Neural crest cell (in vitro differentiated cells): Measurements from ENCODE around the gene TRIM23. TPM values are rescaled to one million over a fixed set of nuclear protein-coding genes. Genes with fewer than 3 reads are reported as not detected.

Experiments
- DNase-seq: peaks from one replicate; pipeline ENCODE4 v3.0.0; 2021; ENCODE audit warnings: low read depth, mixed read lengths, low spot score
- H3K27ac Mint-ChIP-seq: one replicate; pipeline ENCODE4 v1.8.0; 2021; ENCODE audit warnings: mild to moderate bottlenecking, mixed read lengths; ENCODE audit not compliant: unreplicated experiment
- H3K27me3 Mint-ChIP-seq: 2 replicates; pipeline ENCODE4 v1.8.0; 2021; ENCODE audit warnings: low read depth, mild to moderate bottlenecking, mixed read lengths
- H3K36me3 Mint-ChIP-seq: 2 replicates; pipeline ENCODE4 v1.8.0; 2021; ENCODE audit warnings: low read depth, mild to moderate bottlenecking, mixed read lengths
- H3K4me1 Mint-ChIP-seq: 2 replicates; pipeline ENCODE4 v1.8.0; 2021; ENCODE audit warnings: mixed read lengths
- H3K4me3 Mint-ChIP-seq: one replicate; pipeline ENCODE4 v1.8.0; 2021; ENCODE audit warnings: mild to moderate bottlenecking, mixed read lengths
- H3K9me3 Mint-ChIP-seq: 2 replicates; pipeline ENCODE4 v1.8.0; 2021; ENCODE audit warnings: mixed read lengths
- long read RNA-seq: library from polyadenylated mRNA; unstranded; transcript quantifications from one replicate; pipeline ENCODE4 v2.0.0, GENCODE V29; 2020
- total RNA-seq: library from RNA; stranded (reverse); gene quantifications from 2 replicates; pipeline ENCODE4 v1.2.1, GENCODE V29; 2021
- TF ChIP-seq, protein P1 (sequence below): fragments of 200-600 bp; sonication (generic); conservative IDR thresholded peaks from 2 replicates; pipeline ENCODE4 v1.5.0; 2021; ENCODE audit warnings: antibody characterized with exemption, mild to moderate bottlenecking

Gene TRIM23
- 11.6 and 12.7 TPM in 2 replicates for total RNA-seq
- long read RNA-seq, full-length matches to known transcripts = 8 of 17 reads
- long read RNA-seq, partial matches to known transcripts = 6 of 17 reads
- long read RNA-seq, other reads (novel, unspliced or antisense) = 3 of 17 reads

DNA sequence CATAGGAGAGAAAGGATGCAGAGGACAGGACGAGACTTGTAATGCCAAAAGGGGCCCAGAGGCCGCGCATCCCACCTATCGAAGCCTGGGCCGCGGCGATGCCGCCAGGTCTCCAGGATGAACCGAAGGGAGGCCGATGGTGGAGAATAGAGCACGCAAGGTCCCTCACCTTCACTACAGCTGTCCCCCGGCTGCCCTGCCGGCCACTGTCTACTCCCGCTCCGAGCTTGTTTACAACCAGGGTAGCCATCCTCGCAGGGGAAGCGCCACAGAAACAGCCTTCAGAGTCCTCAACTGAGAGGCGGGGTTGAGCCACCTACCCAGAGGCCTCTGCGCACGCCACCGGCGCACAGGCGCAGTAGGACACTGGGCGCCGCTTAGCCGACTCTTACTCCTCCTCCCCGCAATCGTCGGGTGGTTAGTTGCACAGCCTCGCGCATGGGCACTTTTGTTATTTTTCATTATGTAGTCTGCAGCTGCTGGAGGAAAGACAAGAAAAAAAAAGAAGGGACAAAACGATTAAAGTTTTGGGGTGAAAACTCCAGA, at the start of gene TRIM23:
TSS of gene TRIM23 (minus strand) at position 309 of the 546 bp plus-strand sequence. CDS start at position 250, 59 bp downstream.
- H3K27ac Mint-ChIP-seq = peak within 1 kb of the TSS; percentile 98
- H3K36me3 Mint-ChIP-seq = peaks cover 3% of the 10 kb centered on the region
- no peaks in the 10 kb centered on the region for H3K9me3 Mint-ChIP-seq
- H3K4me3 Mint-ChIP-seq = peak within 1 kb of the TSS; percentile 100
- peaks cover 34% of the 10 kb centered on the region for H3K4me1 Mint-ChIP-seq
- TF ChIP-seq, protein P1, sequence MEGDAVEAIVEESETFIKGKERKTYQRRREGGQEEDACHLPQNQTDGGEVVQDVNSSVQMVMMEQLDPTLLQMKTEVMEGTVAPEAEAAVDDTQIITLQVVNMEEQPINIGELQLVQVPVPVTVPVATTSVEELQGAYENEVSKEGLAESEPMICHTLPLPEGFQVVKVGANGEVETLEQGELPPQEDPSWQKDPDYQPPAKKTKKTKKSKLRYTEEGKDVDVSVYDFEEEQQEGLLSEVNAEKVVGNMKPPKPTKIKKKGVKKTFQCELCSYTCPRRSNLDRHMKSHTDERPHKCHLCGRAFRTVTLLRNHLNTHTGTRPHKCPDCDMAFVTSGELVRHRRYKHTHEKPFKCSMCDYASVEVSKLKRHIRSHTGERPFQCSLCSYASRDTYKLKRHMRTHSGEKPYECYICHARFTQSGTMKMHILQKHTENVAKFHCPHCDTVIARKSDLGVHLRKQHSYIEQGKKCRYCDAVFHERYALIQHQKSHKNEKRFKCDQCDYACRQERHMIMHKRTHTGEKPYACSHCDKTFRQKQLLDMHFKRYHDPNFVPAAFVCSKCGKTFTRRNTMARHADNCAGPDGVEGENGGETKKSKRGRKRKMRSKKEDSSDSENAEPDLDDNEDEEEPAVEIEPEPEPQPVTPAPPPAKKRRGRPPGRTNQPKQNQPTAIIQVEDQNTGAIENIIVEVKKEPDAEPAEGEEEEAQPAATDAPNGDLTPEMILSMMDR = no peak
- peak; percentile 78 for DNase-seq
- H3K27me3 Mint-ChIP-seq = no peaks in the 10 kb centered on the region

DNA sequence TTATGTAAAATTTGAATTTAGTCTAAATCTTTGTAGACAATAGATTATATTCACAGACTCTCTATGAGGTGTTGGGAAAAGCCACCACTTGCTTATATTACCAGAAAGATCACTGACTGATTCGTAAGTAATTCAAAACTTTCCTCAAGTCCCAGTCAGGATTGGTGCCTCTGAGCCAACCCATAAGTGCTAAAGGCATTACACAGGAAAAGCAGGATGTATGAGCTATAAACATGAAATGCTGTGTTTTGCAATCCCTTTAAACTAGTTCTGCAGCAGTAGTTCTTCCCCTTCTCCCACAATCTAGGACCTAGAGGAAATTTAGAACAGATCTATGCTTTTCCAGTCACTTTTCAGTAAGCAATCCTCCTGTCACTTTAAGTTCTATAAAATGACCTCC, 48.7 kb upstream of the TRIM23 start:
- H3K27me3 Mint-ChIP-seq = no peaks in the 10 kb centered on the region
- H3K4me1 Mint-ChIP-seq = no peaks in the 10 kb centered on the region
- no peak overlapping the region for H3K27ac Mint-ChIP-seq
- TF ChIP-seq, protein P1 = no peak
- no peaks in the 10 kb centered on the region for H3K9me3 Mint-ChIP-seq
- peaks cover 19% of the 10 kb centered on the region for H3K36me3 Mint-ChIP-seq
- no peak for DNase-seq
- H3K4me3 Mint-ChIP-seq = no peak overlapping the region

DNA sequence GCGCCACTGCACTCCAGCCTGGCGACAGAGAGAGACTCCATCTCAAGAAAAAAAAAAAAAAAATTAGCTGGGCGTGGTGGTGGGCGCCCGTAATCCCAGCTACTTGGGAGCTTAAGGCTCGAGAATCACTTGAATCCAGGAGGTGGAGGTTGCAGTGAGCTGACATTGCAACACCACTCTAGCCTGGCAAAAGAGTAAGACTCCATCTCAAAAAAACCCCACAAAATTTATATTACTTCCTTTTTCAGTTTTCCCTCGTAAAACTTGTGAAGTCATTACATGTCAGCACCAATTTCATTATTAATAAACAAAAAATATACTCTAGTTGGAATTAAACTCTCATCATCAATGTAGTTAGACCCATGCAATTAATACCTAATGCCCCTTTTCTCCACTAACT, 44.6 kb upstream of the TRIM23 start:
- no peaks in the 10 kb centered on the region for H3K4me1 Mint-ChIP-seq

DNA sequence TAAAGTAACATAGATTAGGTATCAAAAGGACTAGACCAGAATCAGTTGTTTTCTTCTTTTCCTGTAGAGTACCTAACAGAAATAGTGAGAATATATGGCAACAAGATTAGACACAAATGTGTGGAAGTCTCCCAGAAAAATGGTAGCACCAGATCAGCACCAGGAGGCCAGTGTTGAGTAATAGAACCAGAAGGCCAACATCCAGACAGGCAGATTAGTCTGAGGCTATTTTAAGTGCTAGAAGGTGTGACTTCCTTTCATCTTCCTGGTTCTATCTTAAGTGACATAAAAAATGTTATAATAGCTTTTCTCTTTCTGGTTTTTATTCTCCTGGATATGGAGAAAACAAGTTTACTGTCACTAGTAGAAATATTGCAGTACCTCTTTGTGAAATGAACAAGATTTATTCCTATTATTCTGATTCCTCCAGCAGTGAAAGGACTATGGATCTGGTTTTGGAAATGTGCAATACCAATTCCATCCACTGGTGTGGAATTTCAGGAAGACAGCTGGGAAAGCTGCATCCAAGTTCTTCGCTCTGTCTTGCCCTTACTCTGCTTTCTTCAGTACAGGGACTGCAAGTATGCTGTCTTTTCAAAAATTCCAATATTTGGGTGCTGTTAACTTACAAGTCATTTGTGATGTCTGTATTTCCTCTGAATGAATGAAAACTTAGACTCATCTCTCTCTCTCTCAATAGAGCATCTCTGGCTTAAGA, 39.8 kb upstream of the TRIM23 start:
- no peak overlapping the region for H3K4me3 Mint-ChIP-seq
- no peak for DNase-seq
- no peak overlapping the region for H3K27ac Mint-ChIP-seq
- H3K36me3 Mint-ChIP-seq = no peaks in the 10 kb centered on the region
- H3K27me3 Mint-ChIP-seq = no peaks in the 10 kb centered on the region
- no peaks in the 10 kb centered on the region for H3K4me1 Mint-ChIP-seq
- TF ChIP-seq, protein P1 = peak; percentile 58
- no peaks in the 10 kb centered on the region for H3K9me3 Mint-ChIP-seq

More for the DNA sequence above, 44.6 kb upstream of the TRIM23 start:
- TF ChIP-seq, protein P1 = no peak
- H3K9me3 Mint-ChIP-seq = no peaks in the 10 kb centered on the region
- DNase-seq = no peak
- H3K36me3 Mint-ChIP-seq = no peaks in the 10 kb centered on the region
- no peak overlapping the region for H3K27ac Mint-ChIP-seq
- H3K27me3 Mint-ChIP-seq = no peaks in the 10 kb centered on the region
- H3K4me3 Mint-ChIP-seq = no peak overlapping the region

DNA sequence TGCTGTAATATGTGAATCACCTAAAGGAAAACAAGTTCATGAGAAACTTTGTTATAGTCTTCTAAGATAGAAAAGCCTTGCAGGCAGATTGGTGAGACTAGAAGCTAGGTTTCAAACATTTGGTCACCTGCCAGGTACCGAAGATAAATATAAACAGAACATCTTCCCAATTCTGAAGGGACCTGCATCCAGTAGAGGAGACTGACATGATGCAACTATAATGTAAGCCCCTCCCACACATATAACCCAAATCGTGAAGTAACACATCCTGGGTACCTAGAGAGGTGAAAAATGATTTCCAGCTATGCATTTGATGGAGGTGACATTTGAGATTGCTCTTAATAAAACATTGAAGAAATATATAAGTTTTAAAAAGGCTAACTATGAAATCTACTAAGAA, 30.6 kb upstream of the TRIM23 start:
- TF ChIP-seq, protein P1 = no peak

More for the DNA sequence above, 30.6 kb upstream of the TRIM23 start:
- H3K27me3 Mint-ChIP-seq = no peaks in the 10 kb centered on the region
- no peak overlapping the region for H3K27ac Mint-ChIP-seq
- no peak overlapping the region for H3K4me3 Mint-ChIP-seq
- DNase-seq = no peak
- H3K36me3 Mint-ChIP-seq = peaks cover 2% of the 10 kb centered on the region
- H3K9me3 Mint-ChIP-seq = no peaks in the 10 kb centered on the region
- no peaks in the 10 kb centered on the region for H3K4me1 Mint-ChIP-seq
